GM23338 (cell line): ENCODE measurements around the gene AHNAK.

ENCODE experiments used
- CREB1 ChIP-seq: fragments of 250-450 bp; sonication (Bioruptor Pico); IDR thresholded peaks from 2 replicates; pipeline ENCODE4 v1.5.0; 2020; ENCODE audit warnings: low read depth, mild to moderate bottlenecking, moderate library complexity
- EZH2 ChIP-seq: fragments of 200-600 bp; sonication (generic); IDR thresholded peaks from one replicate; pipeline ENCODE4 v1.8.0; 2017; ENCODE audit warnings: antibody characterized with exemption, mild to moderate bottlenecking, low read depth; ENCODE audit not compliant: unreplicated experiment
- EZH2phosphoT487 ChIP-seq: fragments of 200-600 bp; sonication (generic); IDR thresholded peaks from one replicate; pipeline ENCODE4 v1.8.1; 2018; ENCODE audit warnings: antibody characterized with exemption; ENCODE audit not compliant: unreplicated experiment
- JUNB ChIP-seq: IDR thresholded peaks from one replicate; pipeline ENCODE4 v1.6.1; 2016; ENCODE audit warnings: antibody characterized with exemption; ENCODE audit not compliant: unreplicated experiment
- NANOG ChIP-seq: IDR thresholded peaks from 2 replicates; pipeline ENCODE4 v1.6.1; 2016; ENCODE audit warnings: antibody characterized with exemption, borderline replicate concordance
- POLR2AphosphoS5 ChIP-seq: IDR thresholded peaks from 2 replicates; pipeline ENCODE4 v1.6.1; 2016; ENCODE audit warnings: antibody characterized with exemption, low read depth
- STAT1 ChIP-seq: IDR thresholded peaks from one replicate; pipeline ENCODE4 v1.6.1; 2016; ENCODE audit warnings: antibody characterized with exemption; ENCODE audit not compliant: unreplicated experiment
- ZNF114 ChIP-seq: fragments of 250-450 bp; sonication (Bioruptor Pico); IDR thresholded peaks from 2 replicates; pipeline ENCODE4 v1.5.0; 2020; ENCODE audit warnings: mild to moderate bottlenecking, moderate library complexity
- ZNF331 ChIP-seq: fragments of 250-450 bp; sonication (Bioruptor Pico); IDR thresholded peaks from 2 replicates; pipeline ENCODE4 v1.5.0; 2020; ENCODE audit warnings: low read depth, mild to moderate bottlenecking, moderate library complexity
- TF ChIP-seq, protein P1 (sequence below), 2 experiments: fragments of 200-600 bp in 1 of 2; sonication (generic) in 1 of 2; conservative IDR thresholded peaks; 2 replicates each; pipeline versions ENCODE4 v1.5.1 to v1.6.1; 2016 to 2017; ENCODE audit warnings: antibody characterized with exemption in 2 of 2, low read depth in 2 of 2, mild to moderate bottlenecking in 2 of 2, moderate library complexity in 1 of 2
- TF ChIP-seq, protein P2 (sequence below): IDR thresholded peaks from one replicate; pipeline ENCODE4 v1.6.1; 2018; ENCODE audit warnings: antibody characterized with exemption; ENCODE audit not compliant: unreplicated experiment
- TF ChIP-seq, protein P3 (sequence below): IDR thresholded peaks from 2 replicates; pipeline ENCODE4 v1.6.1; 2016; ENCODE audit warnings: antibody characterized with exemption

DNA sequence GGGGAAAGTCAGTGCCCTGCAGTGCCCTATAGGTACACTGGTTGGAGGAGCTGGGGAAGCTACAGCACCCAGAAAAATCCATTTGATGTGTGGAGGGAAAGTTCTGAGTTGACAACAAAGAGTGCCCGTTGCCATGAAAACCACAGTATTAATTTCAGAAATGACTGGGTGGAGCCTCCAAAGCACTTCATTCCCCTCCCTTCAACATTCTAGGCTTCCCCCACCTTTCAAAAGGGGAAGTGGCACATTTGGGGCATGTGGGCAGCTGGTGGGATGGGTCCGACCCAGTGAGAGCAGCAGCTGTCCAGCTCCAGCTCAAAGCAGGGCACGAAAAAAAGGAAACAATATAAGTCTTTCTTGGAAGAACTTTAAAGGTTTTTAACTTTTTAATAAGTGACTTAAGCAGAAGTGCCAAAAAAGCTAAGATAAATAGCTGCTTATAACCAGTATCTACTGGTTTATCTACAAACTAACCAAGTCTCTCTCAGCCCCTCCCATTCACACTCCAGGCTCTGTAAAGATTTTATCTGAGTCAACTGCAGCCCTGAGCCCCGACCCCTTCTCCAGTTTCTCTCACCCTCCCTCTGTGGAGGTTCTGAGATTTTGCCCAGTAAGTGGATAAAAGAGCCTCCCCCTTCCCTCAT lies 9.0 kb upstream of the AHNAK start:
- TF ChIP-seq, protein P1, sequence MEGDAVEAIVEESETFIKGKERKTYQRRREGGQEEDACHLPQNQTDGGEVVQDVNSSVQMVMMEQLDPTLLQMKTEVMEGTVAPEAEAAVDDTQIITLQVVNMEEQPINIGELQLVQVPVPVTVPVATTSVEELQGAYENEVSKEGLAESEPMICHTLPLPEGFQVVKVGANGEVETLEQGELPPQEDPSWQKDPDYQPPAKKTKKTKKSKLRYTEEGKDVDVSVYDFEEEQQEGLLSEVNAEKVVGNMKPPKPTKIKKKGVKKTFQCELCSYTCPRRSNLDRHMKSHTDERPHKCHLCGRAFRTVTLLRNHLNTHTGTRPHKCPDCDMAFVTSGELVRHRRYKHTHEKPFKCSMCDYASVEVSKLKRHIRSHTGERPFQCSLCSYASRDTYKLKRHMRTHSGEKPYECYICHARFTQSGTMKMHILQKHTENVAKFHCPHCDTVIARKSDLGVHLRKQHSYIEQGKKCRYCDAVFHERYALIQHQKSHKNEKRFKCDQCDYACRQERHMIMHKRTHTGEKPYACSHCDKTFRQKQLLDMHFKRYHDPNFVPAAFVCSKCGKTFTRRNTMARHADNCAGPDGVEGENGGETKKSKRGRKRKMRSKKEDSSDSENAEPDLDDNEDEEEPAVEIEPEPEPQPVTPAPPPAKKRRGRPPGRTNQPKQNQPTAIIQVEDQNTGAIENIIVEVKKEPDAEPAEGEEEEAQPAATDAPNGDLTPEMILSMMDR (conservative IDR thresholded peaks at IDR 0.05; ENCODE audit: low read depth in 2 of 2): no peak
- TF ChIP-seq JUNB: no peak
- no peak; the same call in 1 of the 2 replicates for TF ChIP-seq POLR2AphosphoS5
- TF ChIP-seq EZH2phosphoT487: no peak
- no peak for TF ChIP-seq NANOG
- TF ChIP-seq EZH2: no peak
- TF ChIP-seq, protein P2, sequence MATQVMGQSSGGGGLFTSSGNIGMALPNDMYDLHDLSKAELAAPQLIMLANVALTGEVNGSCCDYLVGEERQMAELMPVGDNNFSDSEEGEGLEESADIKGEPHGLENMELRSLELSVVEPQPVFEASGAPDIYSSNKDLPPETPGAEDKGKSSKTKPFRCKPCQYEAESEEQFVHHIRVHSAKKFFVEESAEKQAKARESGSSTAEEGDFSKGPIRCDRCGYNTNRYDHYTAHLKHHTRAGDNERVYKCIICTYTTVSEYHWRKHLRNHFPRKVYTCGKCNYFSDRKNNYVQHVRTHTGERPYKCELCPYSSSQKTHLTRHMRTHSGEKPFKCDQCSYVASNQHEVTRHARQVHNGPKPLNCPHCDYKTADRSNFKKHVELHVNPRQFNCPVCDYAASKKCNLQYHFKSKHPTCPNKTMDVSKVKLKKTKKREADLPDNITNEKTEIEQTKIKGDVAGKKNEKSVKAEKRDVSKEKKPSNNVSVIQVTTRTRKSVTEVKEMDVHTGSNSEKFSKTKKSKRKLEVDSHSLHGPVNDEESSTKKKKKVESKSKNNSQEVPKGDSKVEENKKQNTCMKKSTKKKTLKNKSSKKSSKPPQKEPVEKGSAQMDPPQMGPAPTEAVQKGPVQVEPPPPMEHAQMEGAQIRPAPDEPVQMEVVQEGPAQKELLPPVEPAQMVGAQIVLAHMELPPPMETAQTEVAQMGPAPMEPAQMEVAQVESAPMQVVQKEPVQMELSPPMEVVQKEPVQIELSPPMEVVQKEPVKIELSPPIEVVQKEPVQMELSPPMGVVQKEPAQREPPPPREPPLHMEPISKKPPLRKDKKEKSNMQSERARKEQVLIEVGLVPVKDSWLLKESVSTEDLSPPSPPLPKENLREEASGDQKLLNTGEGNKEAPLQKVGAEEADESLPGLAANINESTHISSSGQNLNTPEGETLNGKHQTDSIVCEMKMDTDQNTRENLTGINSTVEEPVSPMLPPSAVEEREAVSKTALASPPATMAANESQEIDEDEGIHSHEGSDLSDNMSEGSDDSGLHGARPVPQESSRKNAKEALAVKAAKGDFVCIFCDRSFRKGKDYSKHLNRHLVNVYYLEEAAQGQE: no peak
- no peak for TF ChIP-seq CREB1
- TF ChIP-seq, protein P3, sequence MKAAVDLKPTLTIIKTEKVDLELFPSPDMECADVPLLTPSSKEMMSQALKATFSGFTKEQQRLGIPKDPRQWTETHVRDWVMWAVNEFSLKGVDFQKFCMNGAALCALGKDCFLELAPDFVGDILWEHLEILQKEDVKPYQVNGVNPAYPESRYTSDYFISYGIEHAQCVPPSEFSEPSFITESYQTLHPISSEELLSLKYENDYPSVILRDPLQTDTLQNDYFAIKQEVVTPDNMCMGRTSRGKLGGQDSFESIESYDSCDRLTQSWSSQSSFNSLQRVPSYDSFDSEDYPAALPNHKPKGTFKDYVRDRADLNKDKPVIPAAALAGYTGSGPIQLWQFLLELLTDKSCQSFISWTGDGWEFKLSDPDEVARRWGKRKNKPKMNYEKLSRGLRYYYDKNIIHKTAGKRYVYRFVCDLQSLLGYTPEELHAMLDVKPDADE: no peak
- TF ChIP-seq ZNF114: no peak
- no peak for TF ChIP-seq STAT1
- no peak for TF ChIP-seq ZNF331
